ENCODE data around the gene OR52N2. TPM values are rescaled to one million over a fixed set of nuclear protein-coding genes. Genes with fewer than 3 reads are reported as not detected.

Gene OR52N2
- total and polyA plus RNA-seq, 9 of the 15 experiments (the other 6 are each of a cell fraction or from before 2014, with no cell fraction given), result not detected

DNA sequence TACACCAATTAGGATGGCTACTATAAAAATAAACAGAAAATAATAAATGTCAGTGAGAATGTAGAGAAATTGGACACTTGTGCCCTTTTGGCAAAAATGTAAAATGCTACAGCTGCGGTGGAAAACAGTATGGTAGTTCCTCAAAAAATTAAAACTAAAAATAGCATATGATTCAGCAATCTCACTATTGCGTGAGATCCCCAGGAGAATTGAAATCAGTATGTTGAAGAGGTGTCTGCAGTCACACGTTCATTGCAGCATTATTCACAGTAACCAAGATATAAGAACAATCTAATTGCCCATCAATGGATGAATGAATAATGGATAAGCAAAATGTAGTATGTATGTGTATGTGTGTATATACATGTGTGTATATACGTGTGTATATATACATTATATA lies 6.8 kb downstream of the OR52N2 start (continued):
- TF ChIP-seq, protein P1, sequence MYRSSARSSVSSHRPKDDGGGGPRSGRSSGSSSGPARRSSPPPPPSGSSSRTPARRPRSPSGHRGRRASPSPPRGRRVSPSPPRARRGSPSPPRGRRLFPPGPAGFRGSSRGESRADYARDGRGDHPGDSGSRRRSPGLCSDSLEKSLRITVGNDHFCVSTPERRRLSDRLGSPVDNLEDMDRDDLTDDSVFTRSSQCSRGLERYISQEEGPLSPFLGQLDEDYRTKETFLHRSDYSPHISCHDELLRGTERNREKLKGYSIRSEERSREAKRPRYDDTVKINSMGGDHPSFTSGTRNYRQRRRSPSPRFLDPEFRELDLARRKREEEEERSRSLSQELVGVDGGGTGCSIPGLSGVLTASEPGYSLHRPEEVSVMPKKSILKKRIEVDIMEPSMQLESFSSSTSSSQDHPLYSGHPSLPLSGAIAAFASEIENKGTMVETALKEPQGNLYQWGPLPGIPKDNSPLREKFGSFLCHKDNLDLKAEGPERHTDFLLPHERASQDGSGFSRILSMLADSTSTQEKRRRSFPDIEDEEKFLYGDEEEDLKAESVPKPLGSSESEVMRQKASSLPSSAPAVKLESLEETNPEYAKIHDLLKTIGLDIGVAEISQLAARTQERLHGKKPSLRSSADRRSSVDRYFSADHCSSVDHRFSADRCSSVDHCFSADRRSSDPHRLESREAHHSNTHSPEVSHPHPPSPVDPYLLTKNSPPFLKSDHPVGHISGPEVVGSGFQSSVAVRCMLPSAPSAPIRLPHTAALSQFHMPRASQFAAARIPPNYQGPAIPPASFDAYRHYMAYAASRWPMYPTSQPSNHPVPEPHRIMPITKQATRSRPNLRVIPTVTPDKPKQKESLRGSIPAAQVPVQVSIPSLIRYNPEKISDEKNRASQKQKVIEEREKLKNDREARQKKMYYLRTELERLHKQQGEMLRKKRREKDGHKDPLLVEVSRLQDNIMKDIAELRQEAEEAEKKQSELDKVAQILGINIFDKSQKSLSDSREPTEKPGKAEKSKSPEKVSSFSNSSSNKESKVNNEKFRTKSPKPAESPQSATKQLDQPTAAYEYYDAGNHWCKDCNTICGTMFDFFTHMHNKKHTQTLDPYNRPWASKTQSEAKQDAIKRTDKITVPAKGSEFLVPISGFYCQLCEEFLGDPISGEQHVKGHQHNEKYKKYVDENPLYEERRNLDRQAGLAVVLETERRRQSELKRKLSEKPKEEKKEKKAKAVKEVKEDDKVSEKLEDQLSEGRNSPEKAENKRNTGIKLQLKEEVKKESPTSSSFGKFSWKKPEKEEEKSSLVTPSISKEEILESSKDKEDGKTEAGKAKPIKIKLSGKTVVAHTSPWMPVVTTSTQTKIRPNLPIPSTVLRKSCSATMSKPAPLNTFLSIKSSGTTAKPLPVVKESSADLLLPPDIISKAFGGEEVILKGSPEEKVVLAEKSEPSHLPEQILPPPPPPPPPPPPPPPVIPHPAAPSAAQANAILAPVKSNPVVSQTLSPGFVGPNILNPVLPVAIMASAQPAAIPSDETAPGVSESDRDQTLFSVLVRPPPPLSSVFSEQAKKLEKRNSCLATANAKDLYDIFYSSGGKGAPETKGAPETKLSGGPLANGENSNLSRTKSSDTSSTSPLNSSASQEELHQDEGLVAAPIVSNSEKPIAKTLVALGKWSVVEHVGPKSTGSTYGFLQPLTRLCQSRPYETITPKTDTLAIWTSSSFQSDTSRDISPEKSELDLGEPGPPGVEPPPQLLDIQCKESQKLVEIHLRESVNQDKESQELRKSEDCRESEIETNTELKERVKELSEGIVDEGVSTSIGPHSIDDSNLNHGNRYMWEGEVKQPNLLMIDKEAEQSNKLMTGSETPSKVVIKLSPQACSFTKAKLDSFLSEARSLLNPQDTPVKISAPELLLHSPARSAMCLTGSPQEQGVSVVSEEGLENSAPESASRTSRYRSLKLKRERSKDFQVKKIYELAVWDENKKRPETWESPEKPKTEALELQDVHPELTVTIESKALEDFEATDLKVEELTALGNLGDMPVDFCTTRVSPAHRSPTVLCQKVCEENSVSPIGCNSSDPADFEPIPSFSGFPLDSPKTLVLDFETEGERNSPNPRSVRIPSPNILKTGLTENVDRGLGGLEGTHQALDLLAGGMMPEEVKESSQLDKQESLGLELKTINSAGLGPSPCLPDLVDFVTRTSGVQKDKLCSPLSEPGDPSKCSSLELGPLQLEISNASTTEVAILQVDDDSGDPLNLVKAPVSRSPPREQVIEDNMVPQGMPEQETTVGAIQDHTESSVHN (IDR thresholded peaks at IDR 0.05; ENCODE audit: borderline replicate concordance in 1 of 2, low read depth in 1 of 2), result 0 out of 4 replicates have a peak, but pooled peaks have one; percentile 28 to 80
- TF ChIP-seq LEF1 (IDR thresholded peaks at IDR 0.05) (peak; percentile 30; the same call in 1 of the 2 replicates), TEAD4 (IDR thresholded peaks at IDR 0.05; ENCODE audit: low read length) (peak; percentile 57; the same call in 1 of the 2 replicates), TEAD4 (CRISPR knock-in tag; IDR thresholded peaks at IDR 0.05; ENCODE audit: borderline replicate concordance) (no peak), JUND (IDR thresholded peaks at IDR 0.05; ENCODE audit: borderline replicate concordance, low read depth, low read length) (peak; percentile 54; the same call in 1 of the 2 replicates), JUND (tag; IDR thresholded peaks at IDR 0.05; ENCODE audit: borderline replicate concordance, low read depth, low read length) (0 out of 3 replicates have a peak, but pooled peaks have one; percentile 64), POLR2AphosphoS5 (IDR thresholded peaks at IDR 0.05; ENCODE audit: control insufficient read depth, insufficient read depth, low read depth, low read length) (no peak), JUN (IDR thresholded peaks at IDR 0.05; ENCODE audit: borderline replicate concordance, low read depth, low read length) (0 out of 2 replicates have a peak, but pooled peaks have one; percentile 27), JUN (CRISPR knock-in tag; IDR thresholded peaks at IDR 0.05; ENCODE audit: borderline replicate concordance) (no peak), ZNF197 (CRISPR knock-in tag; IDR thresholded peaks at IDR 0.05; ENCODE audit: low read depth) (no peak)

Measured in K562 (cell line).